ENCODE measurements around the gene HNMT. TPM values are rescaled to one million over a fixed set of nuclear protein-coding genes. Genes with fewer than 3 reads are reported as not detected.
"Not testable (repeated sequence)": the region's sequence is repeated elsewhere in the genome, so short reads cannot be mapped to it uniquely, and the experiment has no call there.

Gene HNMT
- total RNA-seq, 1 donor: 161 TPM

DNA sequence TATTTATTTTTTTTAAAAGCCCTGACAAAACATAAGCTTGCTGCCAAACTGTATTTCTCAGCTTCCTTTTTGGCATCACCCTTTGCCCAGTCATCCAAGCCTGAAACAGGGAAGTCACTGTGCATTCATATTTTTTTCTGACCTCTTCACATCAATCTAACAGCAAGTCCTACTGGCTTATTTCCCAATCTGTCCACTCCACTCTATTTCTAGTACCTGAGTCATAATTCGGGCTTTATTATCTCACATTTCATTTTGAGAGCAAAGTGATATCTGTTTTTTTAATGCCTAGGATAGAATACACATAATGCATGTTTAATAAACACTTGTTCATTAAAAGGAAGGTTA is 5.1 kb downstream of the HNMT start:
- no peak for DNase-seq (ENCODE audit: low read depth)
- TF ChIP-seq, protein P1, sequence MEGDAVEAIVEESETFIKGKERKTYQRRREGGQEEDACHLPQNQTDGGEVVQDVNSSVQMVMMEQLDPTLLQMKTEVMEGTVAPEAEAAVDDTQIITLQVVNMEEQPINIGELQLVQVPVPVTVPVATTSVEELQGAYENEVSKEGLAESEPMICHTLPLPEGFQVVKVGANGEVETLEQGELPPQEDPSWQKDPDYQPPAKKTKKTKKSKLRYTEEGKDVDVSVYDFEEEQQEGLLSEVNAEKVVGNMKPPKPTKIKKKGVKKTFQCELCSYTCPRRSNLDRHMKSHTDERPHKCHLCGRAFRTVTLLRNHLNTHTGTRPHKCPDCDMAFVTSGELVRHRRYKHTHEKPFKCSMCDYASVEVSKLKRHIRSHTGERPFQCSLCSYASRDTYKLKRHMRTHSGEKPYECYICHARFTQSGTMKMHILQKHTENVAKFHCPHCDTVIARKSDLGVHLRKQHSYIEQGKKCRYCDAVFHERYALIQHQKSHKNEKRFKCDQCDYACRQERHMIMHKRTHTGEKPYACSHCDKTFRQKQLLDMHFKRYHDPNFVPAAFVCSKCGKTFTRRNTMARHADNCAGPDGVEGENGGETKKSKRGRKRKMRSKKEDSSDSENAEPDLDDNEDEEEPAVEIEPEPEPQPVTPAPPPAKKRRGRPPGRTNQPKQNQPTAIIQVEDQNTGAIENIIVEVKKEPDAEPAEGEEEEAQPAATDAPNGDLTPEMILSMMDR (IDR thresholded peaks at IDR 0.05; ENCODE audit: insufficient read depth, low read depth, low read length): no peak

DNA sequence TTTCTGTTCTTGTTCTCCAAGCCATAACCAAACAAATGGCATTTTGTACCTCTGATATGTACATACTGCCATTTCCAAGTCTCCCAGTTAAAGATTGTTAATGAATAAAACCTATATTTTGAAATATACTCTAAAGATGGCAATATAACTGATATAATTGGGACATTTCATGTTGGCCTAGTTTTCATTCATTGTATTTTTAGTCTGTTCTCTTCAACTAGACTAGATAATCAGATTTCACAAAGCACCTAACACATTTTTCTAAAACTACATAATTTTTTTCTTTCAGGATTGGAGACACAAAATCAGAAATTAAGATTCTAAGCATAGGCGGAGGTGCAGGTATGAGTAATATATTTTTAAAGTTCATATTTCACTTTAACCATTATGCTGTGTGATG is 5.6 kb downstream of the HNMT start:
- TF ChIP-seq, protein P1 (IDR thresholded peaks at IDR 0.05; ENCODE audit: insufficient read depth, low read depth, low read length): no peak
- DNase-seq (ENCODE audit: low read depth): no peak
- no peak overlapping the region for H3K4me3 ChIP-seq (ENCODE audit: low read depth, low read length)

More for the DNA sequence above, 5.1 kb downstream of the HNMT start:
- no peak overlapping the region for H3K4me3 ChIP-seq (ENCODE audit: low read depth, low read length)

DNA sequence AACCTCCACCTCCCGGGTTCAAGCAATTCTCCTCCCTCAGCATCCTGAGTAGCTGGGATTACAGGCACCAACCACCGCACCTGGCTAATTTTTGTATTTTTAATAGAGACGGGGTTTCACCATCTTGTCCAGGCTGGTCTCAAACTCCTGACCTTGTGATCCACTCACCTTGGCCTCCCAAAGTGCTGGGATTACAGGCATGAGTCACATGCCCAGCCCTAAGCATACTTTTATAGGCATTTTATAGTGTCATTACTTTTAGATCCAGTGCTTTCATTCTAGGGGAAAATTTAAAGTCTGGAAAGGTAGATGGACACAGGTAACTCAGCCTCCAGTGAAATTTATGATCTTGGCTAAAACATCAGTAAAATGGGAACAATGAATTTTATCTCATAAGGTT is 7.0 kb downstream of the HNMT start:
- not testable (repeated sequence) for H3K4me3 ChIP-seq (ENCODE audit: low read depth, low read length); DNase-seq (ENCODE audit: low read depth)

DNA sequence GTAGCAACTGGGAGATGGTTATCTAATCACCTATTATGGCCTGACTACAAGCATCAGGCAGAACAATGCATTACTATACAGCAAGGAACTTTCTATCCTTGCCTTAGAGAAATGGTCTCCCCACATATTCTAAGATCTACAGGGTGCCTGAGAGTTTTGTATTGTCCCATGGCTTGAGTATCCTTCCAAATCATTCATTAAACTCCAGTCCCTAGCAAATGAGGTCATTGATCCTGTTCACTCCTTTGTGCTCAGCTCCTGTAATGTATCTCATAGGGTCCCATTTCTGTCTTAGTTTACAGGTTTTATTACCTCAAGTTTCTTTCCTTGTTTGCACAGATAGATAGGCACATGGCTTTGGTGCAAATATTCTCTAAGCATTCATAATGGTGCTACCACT is 9.0 kb downstream of the HNMT start:
- TF ChIP-seq, protein P1 (IDR thresholded peaks at IDR 0.05; ENCODE audit: insufficient read depth, low read depth, low read length): no peak
- H3K4me3 ChIP-seq (ENCODE audit: low read depth, low read length): no peak overlapping the region
- DNase-seq (ENCODE audit: low read depth): no peak

DNA sequence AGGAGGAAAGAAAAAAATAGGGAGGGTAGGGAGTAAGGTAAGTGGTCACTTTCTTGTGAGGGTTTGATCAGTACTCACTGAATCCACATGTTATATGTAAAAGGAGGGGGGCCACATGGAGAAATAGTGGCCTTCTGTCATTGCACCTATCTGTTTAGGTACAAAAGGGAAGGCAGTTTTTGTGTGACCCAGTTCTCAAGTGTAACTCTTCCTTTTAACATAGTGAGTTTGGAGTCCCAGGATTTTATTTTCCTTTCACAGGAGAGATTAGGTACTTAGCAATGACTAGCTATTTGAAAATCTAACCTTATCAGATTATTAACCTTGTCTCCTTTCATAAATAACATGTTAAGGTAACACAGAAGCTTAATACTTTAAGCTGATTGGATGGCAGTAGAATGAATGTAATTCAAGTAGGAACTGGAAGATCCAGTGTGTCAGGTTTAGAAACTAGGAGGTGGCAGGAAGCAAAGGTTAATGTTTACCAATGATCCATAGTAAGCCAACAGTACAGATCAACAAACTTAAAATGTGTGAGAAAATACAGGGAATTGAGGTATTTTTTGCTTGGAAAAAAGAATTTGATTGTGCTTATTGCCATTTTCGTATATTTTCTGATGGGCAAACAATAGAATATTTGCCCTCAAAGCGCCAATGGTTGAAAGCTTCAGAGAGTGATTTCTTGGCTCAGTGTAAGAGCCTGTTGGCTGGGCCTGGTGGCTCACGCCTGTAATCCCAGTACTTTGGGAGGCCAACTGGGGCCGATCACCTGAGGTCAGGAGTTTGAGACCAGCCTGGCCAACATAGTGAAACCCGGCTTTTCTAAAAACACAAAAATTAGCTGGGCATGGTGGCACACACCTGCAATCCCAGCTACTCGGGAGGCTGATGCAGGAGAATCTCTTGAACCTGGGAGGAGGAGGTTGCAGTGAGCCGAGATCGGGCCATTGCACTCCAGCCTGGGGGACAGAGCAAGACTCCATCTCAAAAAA is 11.3 kb downstream of the HNMT start:
- no peak for DNase-seq (ENCODE audit: low read depth)
- TF ChIP-seq, protein P1 (IDR thresholded peaks at IDR 0.05; ENCODE audit: insufficient read depth, low read depth, low read length): no peak
- no peak overlapping the region for H3K4me3 ChIP-seq (ENCODE audit: low read depth, low read length)

DNA sequence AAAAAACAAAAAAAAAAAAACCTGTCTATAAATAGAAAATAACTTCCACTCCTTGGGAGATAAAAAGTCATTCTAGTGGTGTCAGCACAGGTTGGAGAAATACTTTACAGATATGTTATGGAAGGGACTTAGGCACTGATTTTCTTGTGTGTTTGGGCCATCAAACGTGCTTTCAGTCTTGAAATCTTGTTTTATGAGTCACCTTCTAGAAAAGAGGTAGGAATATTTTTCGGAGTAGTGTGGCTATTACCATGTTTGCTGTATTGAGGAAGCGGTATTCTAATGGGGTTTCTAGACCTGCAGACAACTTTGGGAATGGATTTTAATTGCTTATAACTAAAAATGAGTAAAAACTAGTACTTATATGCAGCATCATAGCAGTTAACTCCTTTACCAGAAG is 12.0 kb downstream of the HNMT start:
- DNase-seq (ENCODE audit: low read depth): no peak
- H3K4me3 ChIP-seq (ENCODE audit: low read depth, low read length): no peak overlapping the region
- TF ChIP-seq, protein P1 (IDR thresholded peaks at IDR 0.05; ENCODE audit: insufficient read depth, low read depth, low read length): no peak

DNA sequence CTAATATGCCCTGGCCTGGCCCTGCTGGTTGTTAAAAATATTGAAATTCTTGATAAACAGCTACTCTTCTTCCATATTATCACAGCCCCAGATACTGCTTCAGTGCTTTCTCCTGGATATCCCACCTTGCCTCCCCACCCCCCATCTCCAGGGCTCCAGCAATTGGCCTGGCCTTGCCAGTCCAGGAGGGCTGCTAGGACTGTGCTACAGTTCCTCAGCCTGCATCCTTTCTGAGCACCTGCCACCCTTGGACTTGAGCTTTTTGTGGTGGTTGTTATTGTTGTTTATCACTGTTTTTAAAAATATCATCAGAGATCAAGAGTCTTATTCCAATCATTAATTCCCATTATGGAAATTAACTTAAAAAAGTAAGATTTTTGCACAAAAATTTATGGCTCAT is 13.5 kb downstream of the HNMT start:
- H3K4me3 ChIP-seq (ENCODE audit: low read depth, low read length): no peak overlapping the region
- TF ChIP-seq, protein P1 (IDR thresholded peaks at IDR 0.05; ENCODE audit: insufficient read depth, low read depth, low read length): no peak
- DNase-seq (ENCODE audit: low read depth): no peak

Measured in fibroblast of villous mesenchyme (primary cell).